ENCODE data around the gene ATF3.
A peak's percentile ranks its signal among the peaks of the same experiment; 100 is the strongest.

The ATF3 gene

GRCh38 chr1:212595787-212596714 is 12.5 kb upstream of the ATF3 start (continued):
- TF ChIP-seq CTCF (tag by site-specific recombination; IDR thresholded peaks at IDR 0.05) (no peak), ZNF677 (tag by site-specific recombination; IDR thresholded peaks at IDR 0.05) (no peak), ZFP69B (tag by site-specific recombination; IDR thresholded peaks at IDR 0.05) (peak; percentile 46), ZBTB44 (tag by site-specific recombination; IDR thresholded peaks at IDR 0.05) (peak; percentile 55; the same call in 1 of the 2 replicates), ZNF324 (tag by site-specific recombination; IDR thresholded peaks at IDR 0.05) (peak; percentile 55; the same call in 1 of the 2 replicates), ZNF76 (tag by site-specific recombination; IDR thresholded peaks at IDR 0.05; ENCODE audit: borderline replicate concordance, low read depth) (peak; percentile 19; the same call in 1 of the 2 replicates), ZNF621 (tag by site-specific recombination; IDR thresholded peaks at IDR 0.05) (no peak), ZBTB11 (tag by site-specific recombination; conservative IDR thresholded peaks at IDR 0.05; ENCODE audit: low read depth) (no peak), ZSCAN23 (tag by site-specific recombination; IDR thresholded peaks at IDR 0.05) (peak; percentile 98), ATF2 (tag by site-specific recombination; IDR thresholded peaks at IDR 0.05; ENCODE audit: low read depth) (peak; percentile 59), ZNF146 (tag by site-specific recombination; IDR thresholded peaks at IDR 0.05) (no peak), ZFHX2 (tag by site-specific recombination; conservative IDR thresholded peaks at IDR 0.05) (peak; percentile 80), TRIM28 (IDR thresholded peaks at IDR 0.05; ENCODE audit: borderline replicate concordance, low read length) (peak; percentile 88; the same call in 1 of the 2 replicates), ZSCAN5A (tag by site-specific recombination; IDR thresholded peaks at IDR 0.05) (no peak), ZNF580 (tag by site-specific recombination; IDR thresholded peaks at IDR 0.05) (no peak), GLIS2 (tag by site-specific recombination; IDR thresholded peaks at IDR 0.05) (peak; percentile 12; the same call in 1 of the 2 replicates), HOXC10 (CRISPR knock-in tag; IDR thresholded peaks at IDR 0.05) (no peak), ZNF302 (tag by site-specific recombination; IDR thresholded peaks at IDR 0.05; ENCODE audit: low read depth) (no peak), KLF17 (tag by site-specific recombination; IDR thresholded peaks at IDR 0.05) (0 out of 2 replicates have a peak, but pooled peaks have one; percentile 56), ZNF654 (tag by site-specific recombination; IDR thresholded peaks at IDR 0.05; ENCODE audit: low read depth) (no peak; the same call in 1 of the 2 replicates), GLI4 (tag by site-specific recombination; IDR thresholded peaks at IDR 0.05) (peak; percentile 38; the same call in 1 of the 2 replicates), IKZF3 (tag by site-specific recombination; IDR thresholded peaks at IDR 0.05) (peak; percentile 77), ZNF169 (tag by site-specific recombination; IDR thresholded peaks at IDR 0.05) (no peak), ZBTB49 (tag by site-specific recombination; IDR thresholded peaks at IDR 0.05; ENCODE audit: low read depth) (no peak)

All from HEK293 (cell line).